ENCODE measurements around the gene TXN2. TPM values are rescaled to one million over a fixed set of nuclear protein-coding genes. Genes with fewer than 3 reads are reported as not detected.

The TXN2 gene
- total and polyA plus RNA-seq, 2 of the 4 experiments (the other 2 are of a cell fraction) = 49.6 to 166 TPM

DNA sequence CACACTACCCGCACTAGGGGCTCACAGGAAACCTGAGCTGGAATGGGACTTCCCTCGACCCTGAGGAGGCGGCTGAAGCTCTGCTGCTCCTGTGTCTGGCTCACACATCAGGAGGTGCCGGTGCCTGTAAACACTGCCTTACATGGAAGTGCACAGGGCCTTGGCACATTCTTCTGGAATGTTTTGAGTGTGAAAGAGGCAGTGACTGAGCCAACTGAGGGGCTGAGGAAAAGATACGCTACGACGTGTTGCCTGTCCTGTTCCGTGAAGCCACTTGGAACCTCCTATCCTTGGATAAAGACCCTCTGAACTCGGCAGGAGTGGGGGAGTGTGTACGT lies 10.5 kb downstream of the TXN2 start:
- intact Hi-C loops (cut with micrococcal nuclease) = loop anchor here (1.0 to 2.0 kb wide), 3 partner anchors 83 to 170 kb away; no protein-coding TSS in a partner anchor
- dilution Hi-C loops (cut with HindIII; ENCODE audit: low sequenced_read_pairs, unreplicated experiment) = no loop called here
- Histone ChIP-seq H3K9ac (ENCODE audit: low read depth, low read length) (peak overlapping the region; percentile 43; the same call in 1 of the 2 replicates), H2AFZ (replicated peaks; ENCODE audit: low read length, poor library complexity) (no peak overlapping the region), H3K18ac (ENCODE audit: low read depth, low read length) (peak overlapping the region; percentile 71), H3K4me2 (ENCODE audit: low read depth, low read length) (peak overlapping the region; percentile 19; the same call in 1 of the 2 replicates), H4K5ac (ENCODE audit: low read depth, low read length) (peak overlapping the region; percentile 47), H3K56ac (ENCODE audit: extremely low read depth, insufficient read depth, low read length) (peak overlapping the region; percentile 63; the same call in 1 of the 2 replicates), H3K4ac (ENCODE audit: low read depth, low read length) (peak overlapping the region; percentile 100), H3K79me1 (ENCODE audit: low read depth in 1 of 2, low read length in 2 of 2) (peaks cover 30 to 75% of the 10 kb centered on the region in 2 experiments), H2BK120ac (ENCODE audit: low read depth, low read length) (peak overlapping the region; percentile 100), H4K91ac (ENCODE audit: insufficient read depth, low read depth, low read length) (peak overlapping the region; percentile 94), H3K9me1 (ENCODE audit: insufficient read depth, low read length) (peaks cover 31% of the 10 kb centered on the region), H2AK9ac (replicated peaks; ENCODE audit: low read depth, low read length, poor library complexity) (peak overlapping the region; percentile 93), H3K4me3 (ENCODE audit: insufficient read depth, low read depth, low read length) (no peak overlapping the region), H3K36me3 (ENCODE audit: control insufficient read depth, insufficient read depth, low read length) (peaks cover 25% of the 10 kb centered on the region), H2AK5ac (ENCODE audit: low read depth, low read length) (peak overlapping the region; percentile 99), H3K23ac (ENCODE audit: low read depth, low read length) (peak overlapping the region; percentile 97), H2BK5ac (ENCODE audit: low read depth, low read length, poor library complexity, severe bottlenecking) (peak overlapping the region; percentile 94), H3K4me1 (ENCODE audit: control insufficient read depth, insufficient read depth, low read length) (peaks cover 40% of the 10 kb centered on the region), H4K20me1 (ENCODE audit: insufficient read depth, low read length) (peaks cover 19% of the 10 kb centered on the region), H2BK15ac (ENCODE audit: low read depth, low read length) (peak overlapping the region; percentile 90; the same call in 2 of the 3 replicates), H4K8ac (ENCODE audit: low read depth in 2 of 2, low read length in 2 of 2) (peak overlapping the region; percentile 52 to 87; a peak in 3 of 4 replicates), H3K9me3 (ENCODE audit: control insufficient read depth, insufficient read depth, low read length) (no peaks in the 10 kb centered on the region), H3K27me3 (ENCODE audit: control insufficient read depth, insufficient read depth, low read length) (no peaks in the 10 kb centered on the region), H3K14ac (replicated peaks; ENCODE audit: low read depth, low read length) (peak overlapping the region; percentile 100), H2BK20ac (ENCODE audit: low read depth, low read length) (peak overlapping the region; percentile 95), H3K27ac (ENCODE audit: insufficient read depth, low read length) (peak overlapping the region; percentile 59)
- DNase-seq (peak; percentile 73), ATAC-seq (ENCODE audit: low read depth) (peak; percentile 3)
- in situ Hi-C loops (cut with MboI; ENCODE audit: low sequenced_read_pairs) = no loop called here
- TF ChIP-seq MAFK (IDR thresholded peaks at IDR 0.05; ENCODE audit: low read depth, low read length) (no peak), BHLHE40 (IDR thresholded peaks at IDR 0.05; ENCODE audit: low read depth, low read length) (no peak), MAZ (IDR thresholded peaks at IDR 0.05; ENCODE audit: borderline replicate concordance, low read depth, low read length) (no peak), SMC3 (IDR thresholded peaks at IDR 0.05; ENCODE audit: low read depth, low read length) (no peak), FOS (IDR thresholded peaks at IDR 0.05; ENCODE audit: low read depth, low read length) (no peak), RFX5 (IDR thresholded peaks at IDR 0.05; ENCODE audit: low read depth, low read length) (no peak), CEBPB (IDR thresholded peaks at IDR 0.05; ENCODE audit: low read depth, low read length) (no peak)
- TF ChIP-seq, protein P1, sequence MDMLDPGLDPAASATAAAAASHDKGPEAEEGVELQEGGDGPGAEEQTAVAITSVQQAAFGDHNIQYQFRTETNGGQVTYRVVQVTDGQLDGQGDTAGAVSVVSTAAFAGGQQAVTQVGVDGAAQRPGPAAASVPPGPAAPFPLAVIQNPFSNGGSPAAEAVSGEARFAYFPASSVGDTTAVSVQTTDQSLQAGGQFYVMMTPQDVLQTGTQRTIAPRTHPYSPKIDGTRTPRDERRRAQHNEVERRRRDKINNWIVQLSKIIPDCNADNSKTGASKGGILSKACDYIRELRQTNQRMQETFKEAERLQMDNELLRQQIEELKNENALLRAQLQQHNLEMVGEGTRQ (IDR thresholded peaks at IDR 0.05; ENCODE audit: low read depth, low read length) = no peak
- TF ChIP-seq, protein P2, sequence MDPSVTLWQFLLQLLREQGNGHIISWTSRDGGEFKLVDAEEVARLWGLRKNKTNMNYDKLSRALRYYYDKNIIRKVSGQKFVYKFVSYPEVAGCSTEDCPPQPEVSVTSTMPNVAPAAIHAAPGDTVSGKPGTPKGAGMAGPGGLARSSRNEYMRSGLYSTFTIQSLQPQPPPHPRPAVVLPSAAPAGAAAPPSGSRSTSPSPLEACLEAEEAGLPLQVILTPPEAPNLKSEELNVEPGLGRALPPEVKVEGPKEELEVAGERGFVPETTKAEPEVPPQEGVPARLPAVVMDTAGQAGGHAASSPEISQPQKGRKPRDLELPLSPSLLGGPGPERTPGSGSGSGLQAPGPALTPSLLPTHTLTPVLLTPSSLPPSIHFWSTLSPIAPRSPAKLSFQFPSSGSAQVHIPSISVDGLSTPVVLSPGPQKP (IDR thresholded peaks at IDR 0.05; ENCODE audit: borderline replicate concordance, low read depth, low read length) = no peak
- 49% methylated on average over 4 of the region's 10 CpGs; no CpG with 5 or more reads in 1 of the 2 experiments for WGBS, 2 experiments (ENCODE audit: extremely low coverage in 2 of 2, insufficient read length in 1 of 2)
- ChIA-PET POLR2A (ENCODE audit: unreplicated experiment) (interaction anchor here (0.6 to 4.9 kb wide), 5 partner anchors 52 to 139 kb away, joined by 3 to 30 read pairs (median 8); partner anchors contain the start of gene MYH9), CTCF (interaction anchor here (0.6 to 3.8 kb wide), 11 partner anchors 17 to 174 kb away, joined by 3 to 17 read pairs (median 6); no protein-coding TSS in a partner anchor)
- BruUV-seq (replicated peaks) = no TSS peak

Measured in IMR-90 (cell line).